Esophagus muscularis mucosa (tissue), 4 donors: ENCODE results near the gene UNC45A. TPM values are rescaled to one million over a fixed set of nuclear protein-coding genes. Genes with fewer than 3 reads are reported as not detected.

Source experiments
- DNase-seq: peaks from one replicate; pipeline ENCODE4 v3.0.0-alpha.2; 2017; ENCODE audit errors: extremely low spot score
- H3K27ac ChIP-seq, 4 donors: fragments of 200-600 bp; sonication (generic); replicated peaks in 1 of 4; 1 replicate in 3 of 4; 2 replicates in 1 of 4; pipeline ENCODE4 v1.5.1; 2016 to 2019; ENCODE audit warnings: mild to moderate bottlenecking in 1 of 4
- H3K27me3 ChIP-seq, 4 donors: fragments of 200-600 bp; sonication (generic); one replicate each; pipeline versions ENCODE4 v1.5.1 to v1.6.0; 2016 to 2019
- H3K36me3 ChIP-seq, 4 donors: fragments of 200-600 bp; sonication (generic); one replicate each; pipeline ENCODE4 v1.5.1; 2016 to 2019
- H3K4me1 ChIP-seq, 4 donors: fragments of 200-600 bp; sonication (generic); one replicate each; pipeline ENCODE4 v1.5.1; 2016 to 2019
- H3K4me3 ChIP-seq, 4 donors: fragments of 200-600 bp; sonication (generic); 1 replicate in 2 of 4; 2 replicates in 2 of 4; pipeline ENCODE4 v1.5.1; 2016 to 2019; ENCODE audit warnings: mild to moderate bottlenecking in 4 of 4, moderate library complexity in 1 of 4
- H3K9me3 ChIP-seq, 4 donors: fragments of 200-600 bp; sonication (generic); 1 replicate in 3 of 4; 2 replicates in 1 of 4; pipeline ENCODE4 v1.5.1; 2016 to 2019
- CTCF ChIP-seq, 3 experiments: fragments of 200-600 bp in 2 of 3; fragments of 450-650 bp in 1 of 3; sonication (generic) in 2 of 3; IDR thresholded peaks; one replicate each; pipeline ENCODE4 v1.5.1; 2017 to 2019; ENCODE audit warnings: antibody characterized with exemption in 3 of 3, mild to moderate bottlenecking in 2 of 3, moderate library complexity in 1 of 3
- EP300 ChIP-seq: sonication (generic); formaldehyde crosslinking; IDR thresholded peaks from one replicate; pipeline ENCODE4 v1.6.1; 2017; ENCODE audit warnings: antibody characterized with exemption
- POLR2A ChIP-seq: fragments of 450-650 bp; IDR thresholded peaks from one replicate; pipeline ENCODE4 v1.6.1; 2017; ENCODE audit warnings: antibody characterized with exemption, moderate library complexity, mild to moderate bottlenecking, low read depth
- POLR2AphosphoS5 ChIP-seq, 2 donors: sonication (generic); formaldehyde crosslinking; IDR thresholded peaks; one replicate each; pipeline ENCODE4 v1.6.1; 2017; ENCODE audit warnings: antibody characterized with exemption in 2 of 2
- WGBS: methylation state at CpG from one replicate; pipeline ENCODE4 v1.1.5; 2018; 5-methylcytosine and 5-hydroxymethylcytosine counted together
- intact Hi-C: fragments of 100-400 bp; cut with DNase I; formaldehyde crosslinking; loops from one replicate; pipeline ENCODE4 v1.15.1; 2023
- total RNA-seq, 4 donors: library from RNA; depleted of rRNA; stranded (reverse); fragments of >200 nt; gene quantifications; one replicate each; pipeline versions ENCODE4 v1.1.0 to v1.2.1, GENCODE V29; 2016

Gene UNC45A
- total RNA-seq, 4 donors from 2014 or later = 88.6 to 113 (median 93.2) TPM

- H3K27me3 ChIP-seq = no peaks in the 10 kb centered on the region
- H3K4me3 ChIP-seq = no peak overlapping the region
- peaks cover 76 to 100% (median 100%) of the 10 kb centered on the region in 4 donors for H3K36me3 ChIP-seq
- DNase-seq = no peak
- no peaks in the 10 kb centered on the region for H3K9me3 ChIP-seq
- WGBS = 83% methylated on average over 11 of the region's 11 CpGs
- peaks cover 0 to 10% (median 0%) of the 10 kb centered on the region in 4 donors for H3K4me1 ChIP-seq
- H3K27ac ChIP-seq = no peak overlapping the region
- intact Hi-C loops = no loop called here
- TF ChIP-seq EP300 (no peak), POLR2A (no peak), POLR2AphosphoS5 (IDR thresholded peaks at IDR 0.05) (no peak), CTCF (IDR thresholded peaks at IDR 0.05) (no peak)
These were observed 18.6 kb upstream of the UNC45A start for GRCh38 chr15:90916461-90916860.

GRCh38 chr15:90917569-90917968, 17.5 kb upstream of the UNC45A start:
- Histone ChIP-seq H3K4me1 (peaks cover 0 to 10% (median 0%) of the 10 kb centered on the region in 4 donors), H3K27me3 (no peaks in the 10 kb centered on the region), H3K36me3 (peaks cover 65 to 95% (median 90%) of the 10 kb centered on the region in 4 donors), H3K27ac (no peak overlapping the region), H3K9me3 (no peaks in the 10 kb centered on the region), H3K4me3 (no peak overlapping the region)
- intact Hi-C loops = no loop called here
- 86% methylated on average over 8 of the region's 12 CpGs for WGBS
- TF ChIP-seq CTCF (IDR thresholded peaks at IDR 0.05) = no peak
- no peak for TF ChIP-seq EP300
- no peak for TF ChIP-seq POLR2AphosphoS5 (IDR thresholded peaks at IDR 0.05)
- no peak for TF ChIP-seq POLR2A
- no peak for DNase-seq

GRCh38 chr15:90918034-90918788, 16.9 kb upstream of the UNC45A start:
- no peak for DNase-seq
- TF ChIP-seq POLR2A = no peak
- TF ChIP-seq CTCF (IDR thresholded peaks at IDR 0.05) = no peak
- TF ChIP-seq EP300 = no peak
- no peak for TF ChIP-seq POLR2AphosphoS5 (IDR thresholded peaks at IDR 0.05)
- Histone ChIP-seq H3K4me3 (no peak overlapping the region), H3K27ac (no peak overlapping the region), H3K9me3 (no peaks in the 10 kb centered on the region), H3K27me3 (no peaks in the 10 kb centered on the region), H3K36me3 (peaks cover 58 to 89% (median 83%) of the 10 kb centered on the region in 4 donors), H3K4me1 (peaks cover 0 to 10% (median 0%) of the 10 kb centered on the region in 4 donors)
- WGBS = 97% methylated on average over 22 of the region's 23 CpGs
- intact Hi-C loops = no loop called here

GRCh38 chr15:90918835-90919234, 16.2 kb upstream of the UNC45A start:
- Histone ChIP-seq H3K27me3 (no peaks in the 10 kb centered on the region), H3K27ac (no peak overlapping the region), H3K9me3 (no peaks in the 10 kb centered on the region), H3K4me1 (peaks cover 0 to 10% (median 0%) of the 10 kb centered on the region in 4 donors), H3K36me3 (peaks cover 52 to 83% (median 77%) of the 10 kb centered on the region in 4 donors), H3K4me3 (no peak overlapping the region)
- DNase-seq = no peak
- no peak for TF ChIP-seq EP300
- no peak for TF ChIP-seq POLR2AphosphoS5 (IDR thresholded peaks at IDR 0.05)
- TF ChIP-seq POLR2A = no peak
- no peak for TF ChIP-seq CTCF (IDR thresholded peaks at IDR 0.05)
- intact Hi-C loops = no loop called here
- WGBS = 87% methylated on average over 6 of the region's 6 CpGs
